Activated CD8-positive, alpha-beta memory T cell treated with anti-CD3 and anti-CD28 coated beads, Interleukin-2, amount 50 U/mL, for 1 hour (primary cell): ENCODE measurements around the gene SCARB2.

Source experiments
- DNase-seq: peaks from one replicate; pipeline ENCODE4 v3.0.0-alpha.2; 2020; ENCODE audit errors: extremely low read depth

SCARB2 gene

DNA sequence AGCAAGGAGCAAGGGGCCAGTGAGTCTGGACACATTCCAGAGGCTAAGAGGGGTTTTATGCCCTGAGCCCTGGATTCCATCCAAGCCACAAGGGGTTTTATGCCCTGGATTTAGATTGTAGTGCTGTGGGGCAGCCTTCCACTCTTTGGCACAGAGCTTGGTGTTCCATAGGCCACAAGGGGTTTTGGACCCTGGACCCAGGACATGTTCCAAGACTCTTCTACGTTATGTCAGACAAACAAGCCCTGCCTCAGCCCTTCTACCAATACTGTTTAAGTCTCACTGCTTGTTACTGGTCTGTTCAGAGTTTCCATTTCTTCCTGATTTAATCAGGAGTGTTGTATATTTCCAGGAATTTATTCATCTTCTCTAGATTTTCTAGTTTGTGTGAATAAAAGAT lies 12.8 kb upstream of the SCARB2 start:
- no peak for DNase-seq

DNA sequence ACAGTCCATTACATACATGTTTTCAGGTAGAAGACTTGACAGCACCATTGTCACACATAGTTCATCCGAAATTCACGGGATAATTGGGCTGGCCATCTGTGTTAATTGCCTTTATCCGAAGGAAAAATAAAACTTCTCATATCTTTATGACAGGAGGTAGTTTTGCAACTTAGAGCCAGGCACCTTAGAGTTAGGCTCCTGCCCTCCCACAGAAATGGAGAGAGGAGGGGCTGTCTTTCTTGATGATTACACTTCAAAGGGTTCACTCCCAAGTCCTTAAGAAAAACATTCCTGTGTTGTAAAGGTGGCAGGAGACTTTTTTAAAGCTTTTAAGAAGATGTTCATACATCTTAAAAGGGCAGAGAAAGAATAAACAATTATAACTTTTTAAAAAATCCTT lies 10.5 kb upstream of the SCARB2 start:
- no peak for DNase-seq

- no peak for DNase-seq
These were observed 5.9 kb upstream of the SCARB2 start for GRCh38 chr4:76219299-76220055.

- no peak for DNase-seq
These were observed 3.6 kb upstream of the SCARB2 start for GRCh38 chr4:76216975-76217814.

DNA sequence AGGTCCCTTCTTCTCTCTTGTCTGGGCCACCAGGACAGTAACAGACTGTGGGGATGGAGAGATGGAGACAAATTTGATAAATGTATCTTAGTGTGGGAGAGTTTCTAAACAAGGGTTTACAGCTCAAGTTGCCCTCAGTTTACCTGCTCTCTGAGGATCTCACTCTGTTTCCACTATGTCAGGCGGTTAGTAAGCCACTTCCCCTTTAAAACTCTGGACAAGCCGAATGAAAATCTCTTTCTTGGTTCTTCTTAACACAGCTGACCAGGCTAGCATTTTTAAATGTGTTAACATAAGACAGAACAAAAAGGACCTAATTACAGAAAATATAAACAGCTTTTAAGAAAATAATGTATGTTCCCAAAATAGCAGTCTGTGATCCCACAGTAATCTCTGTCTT lies 2.9 kb upstream of the SCARB2 start:
- no peak for DNase-seq

GRCh38 chr4:76215077-76215476 lies 1.5 kb upstream of the SCARB2 start:
- no peak for DNase-seq

- no peak for DNase-seq
These were observed 602 bp upstream of the SCARB2 start for GRCh38 chr4:76214177-76214675.

DNA sequence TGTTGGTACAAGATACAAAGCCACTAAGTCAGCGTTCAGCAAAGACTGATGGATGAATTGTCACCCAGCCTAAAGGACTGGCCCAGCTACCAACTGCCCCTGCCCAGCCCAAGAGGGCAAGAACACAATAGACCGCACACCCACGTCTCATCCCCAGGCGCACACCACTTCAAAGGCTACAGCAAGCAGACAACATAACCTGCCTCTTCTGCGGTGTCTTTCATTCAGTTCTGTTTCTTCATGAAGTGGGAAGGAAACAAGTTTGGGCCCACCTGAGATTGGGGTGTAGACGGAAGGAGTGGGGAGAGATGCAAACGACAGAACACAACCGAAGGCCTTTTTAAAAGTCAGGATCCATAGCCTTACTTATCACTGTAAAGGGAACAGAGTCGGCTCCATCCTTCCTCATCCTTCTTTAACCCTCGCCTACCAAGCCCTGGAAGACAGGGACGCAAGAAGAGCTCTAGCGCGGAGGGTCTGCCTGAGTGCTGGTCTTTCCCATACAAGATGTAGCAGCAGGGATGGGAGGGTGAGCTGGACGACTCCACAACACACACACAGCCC lies 691 bp downstream of the SCARB2 start:
- DNase-seq, result no peak

- no peak for DNase-seq
These were observed 1.6 kb downstream of the SCARB2 start for GRCh38 chr4:76211769-76212708.

DNA sequence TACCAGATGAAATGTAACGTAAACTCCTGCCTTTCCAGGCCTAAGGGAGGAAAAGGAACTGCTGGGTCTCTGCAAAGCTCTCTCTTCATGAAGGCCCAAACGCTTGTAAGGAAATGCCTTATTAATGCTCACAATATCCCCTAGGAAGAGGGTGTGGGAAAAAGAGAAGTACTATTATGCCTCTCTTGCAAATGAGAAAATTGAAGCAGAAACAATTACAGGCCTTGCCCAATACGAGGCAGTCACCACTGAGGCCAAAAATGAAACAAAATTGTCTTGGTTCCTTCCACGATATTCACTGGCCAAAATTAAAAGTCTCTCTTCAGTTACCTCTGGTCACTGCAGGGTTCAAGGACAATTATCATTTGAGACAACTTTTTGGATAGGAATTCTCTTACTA lies 3.2 kb downstream of the SCARB2 start:
- no peak for DNase-seq

GRCh38 chr4:76209881-76210280 lies 3.7 kb downstream of the SCARB2 start:
- no peak for DNase-seq

GRCh38 chr4:76208005-76208765 lies 5.4 kb downstream of the SCARB2 start:
- no peak for DNase-seq

DNA sequence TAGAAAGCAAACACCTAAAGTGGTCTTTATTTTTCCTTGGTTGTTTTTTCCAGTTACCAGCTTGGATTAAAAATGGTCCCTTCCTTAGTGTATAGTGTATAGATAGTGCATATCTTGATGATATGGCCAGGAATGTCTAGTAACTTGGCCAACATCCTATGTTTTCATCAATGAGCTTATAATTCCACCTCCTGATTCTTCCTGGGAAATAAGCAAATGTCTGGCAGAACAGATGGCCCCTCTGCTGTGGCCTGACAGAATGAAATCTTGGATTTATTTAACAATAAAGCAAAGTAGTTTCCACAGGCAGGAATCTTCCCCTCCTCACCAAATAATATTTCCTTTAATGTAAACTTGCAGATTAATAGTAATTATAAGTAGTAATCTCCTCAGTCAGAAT lies 6.1 kb downstream of the SCARB2 start:
- no peak for DNase-seq

DNA sequence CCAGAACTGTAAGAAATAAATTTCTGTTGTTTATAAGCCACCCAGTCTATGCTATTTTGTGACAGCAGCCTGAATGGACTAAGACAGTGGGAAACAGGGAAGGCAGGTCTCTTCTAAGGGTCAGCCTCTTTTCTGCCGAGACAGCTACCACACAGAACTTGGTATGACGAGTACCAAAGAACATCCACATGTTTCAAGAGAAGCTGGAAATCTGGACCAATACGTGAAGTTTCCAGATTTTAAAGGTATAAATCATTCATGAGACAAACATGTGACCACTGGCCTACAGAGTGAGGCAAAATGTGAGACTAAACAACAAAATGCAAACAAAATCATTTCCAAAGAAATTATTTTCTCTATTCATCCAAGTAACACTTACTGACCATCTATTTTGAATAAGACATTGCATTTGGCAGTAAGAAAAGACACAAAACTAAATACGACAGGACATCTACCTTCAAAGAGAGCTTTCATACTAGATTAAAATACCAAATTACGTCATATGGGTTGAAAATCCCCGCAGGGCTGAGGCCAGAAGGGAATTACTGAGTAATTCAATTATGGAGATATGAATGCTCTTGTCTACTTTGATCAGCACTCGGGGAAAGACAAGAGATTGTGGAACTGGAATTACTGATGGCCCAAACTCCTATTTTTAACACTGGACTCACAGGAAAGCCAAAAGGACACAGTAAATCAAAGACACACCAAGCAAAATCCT lies 7.2 kb downstream of the SCARB2 start:
- DNase-seq, result no peak

GRCh38 chr4:76205476-76205875 lies 8.1 kb downstream of the SCARB2 start:
- DNase-seq, result no peak

DNA sequence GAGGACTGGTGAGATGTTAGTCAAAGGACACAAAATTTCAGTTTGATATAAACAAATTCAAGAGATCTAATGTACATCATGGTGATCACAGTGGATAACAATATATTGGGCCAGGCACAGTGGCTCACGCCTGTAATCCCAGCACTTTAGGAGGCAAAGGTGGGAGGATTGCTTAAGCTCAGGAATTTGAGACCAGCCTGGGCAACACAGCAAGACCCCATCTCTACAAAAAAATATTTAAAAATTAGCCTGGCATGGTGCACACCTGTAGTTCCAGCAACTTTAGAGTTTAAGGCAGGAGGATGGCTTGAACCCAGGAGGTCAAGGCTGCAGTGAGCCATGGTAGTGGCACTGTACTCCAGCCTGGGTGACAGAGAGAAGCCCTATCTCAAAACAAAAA lies 8.7 kb downstream of the SCARB2 start:
- no peak for DNase-seq

- no peak for DNase-seq
These were observed 10.1 kb downstream of the SCARB2 start for GRCh38 chr4:76203541-76203940.

GRCh38 chr4:76201276-76201675 lies 12.3 kb downstream of the SCARB2 start:
- DNase-seq, result no peak

GRCh38 chr4:76200771-76201231 lies 12.8 kb downstream of the SCARB2 start:
- DNase-seq, result no peak

DNA sequence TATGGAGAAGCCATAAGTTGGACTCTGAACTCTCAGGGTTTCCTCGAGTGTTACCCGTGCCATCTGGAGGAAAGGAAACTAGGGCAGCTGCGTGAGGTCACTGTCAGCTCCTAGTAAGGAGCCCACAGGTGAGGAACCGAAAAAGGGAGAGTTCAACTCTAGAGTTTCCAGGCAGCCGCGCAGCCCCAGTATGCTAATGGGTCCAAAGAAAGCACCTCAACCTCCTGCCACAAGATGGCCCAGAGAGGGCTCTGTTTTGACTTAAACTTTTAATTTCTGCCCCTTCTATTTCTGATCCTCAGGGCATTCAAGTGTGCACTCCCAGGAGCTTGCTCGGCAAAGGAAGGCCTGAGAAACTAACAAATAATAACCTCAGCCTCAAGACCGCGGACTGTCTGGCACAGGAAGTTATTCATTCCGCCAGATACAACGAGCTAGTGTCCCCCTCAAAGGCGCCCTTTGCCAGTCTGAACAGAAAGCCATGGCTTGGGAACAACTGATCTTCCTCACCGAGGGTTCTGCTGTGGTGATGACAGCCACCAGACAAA lies 13.9 kb downstream of the SCARB2 start:
- DNase-seq, result no peak
